HG03378 (cell line): Measurements from ENCODE around the gene INAFM2.

ENCODE experiments used
- ATAC-seq: cut with Tn5 transposase; IDR thresholded peaks from one replicate; pipeline ENCODE4 v1.9.1; 2021; ENCODE audit warnings: mild to moderate bottlenecking, moderate library complexity; ENCODE audit not compliant: unreplicated experiment

INAFM2 gene

DNA sequence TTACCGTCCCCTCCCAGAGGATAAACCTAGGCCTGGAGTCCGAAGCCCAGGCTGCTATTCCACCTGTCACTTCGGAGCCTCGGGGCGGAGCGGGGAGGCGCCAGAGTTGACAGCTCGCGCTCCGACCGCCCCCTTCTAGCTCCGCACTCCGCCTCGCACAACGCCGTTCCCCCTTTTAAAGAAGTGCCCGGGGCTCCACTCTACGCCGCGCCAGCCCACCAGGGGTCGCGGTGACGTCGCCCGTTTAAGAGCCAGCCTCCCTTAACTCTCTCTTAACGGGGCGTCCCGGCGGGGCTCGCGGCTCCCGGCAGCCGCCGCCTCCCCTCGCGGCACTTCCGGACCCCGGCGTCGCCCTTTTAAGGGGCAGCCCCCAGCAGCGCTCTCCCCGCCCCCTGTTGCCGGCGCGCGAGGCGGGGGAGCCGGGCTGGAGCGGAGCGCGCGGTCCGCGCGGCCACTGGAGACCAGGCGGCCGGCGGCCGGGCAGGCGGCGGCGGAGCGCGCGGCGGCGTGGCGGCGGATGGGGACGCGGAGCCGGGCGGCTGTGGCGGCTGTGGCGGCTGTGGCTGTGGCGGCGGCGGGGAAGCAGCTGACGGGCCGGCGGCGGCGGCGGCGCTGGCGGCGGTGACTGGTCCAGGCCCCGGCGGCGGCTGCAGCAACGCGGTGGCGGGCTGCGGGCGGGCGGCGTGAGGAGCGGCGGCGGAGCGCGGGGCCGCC lies at the start of gene INAFM2:
Gene INAFM2, plus strand, starts transcription at position 454 of the 714 bp plus-strand sequence. CDS start 364 bp downstream, outside the sequence.
- peak; percentile 74 for ATAC-seq

DNA sequence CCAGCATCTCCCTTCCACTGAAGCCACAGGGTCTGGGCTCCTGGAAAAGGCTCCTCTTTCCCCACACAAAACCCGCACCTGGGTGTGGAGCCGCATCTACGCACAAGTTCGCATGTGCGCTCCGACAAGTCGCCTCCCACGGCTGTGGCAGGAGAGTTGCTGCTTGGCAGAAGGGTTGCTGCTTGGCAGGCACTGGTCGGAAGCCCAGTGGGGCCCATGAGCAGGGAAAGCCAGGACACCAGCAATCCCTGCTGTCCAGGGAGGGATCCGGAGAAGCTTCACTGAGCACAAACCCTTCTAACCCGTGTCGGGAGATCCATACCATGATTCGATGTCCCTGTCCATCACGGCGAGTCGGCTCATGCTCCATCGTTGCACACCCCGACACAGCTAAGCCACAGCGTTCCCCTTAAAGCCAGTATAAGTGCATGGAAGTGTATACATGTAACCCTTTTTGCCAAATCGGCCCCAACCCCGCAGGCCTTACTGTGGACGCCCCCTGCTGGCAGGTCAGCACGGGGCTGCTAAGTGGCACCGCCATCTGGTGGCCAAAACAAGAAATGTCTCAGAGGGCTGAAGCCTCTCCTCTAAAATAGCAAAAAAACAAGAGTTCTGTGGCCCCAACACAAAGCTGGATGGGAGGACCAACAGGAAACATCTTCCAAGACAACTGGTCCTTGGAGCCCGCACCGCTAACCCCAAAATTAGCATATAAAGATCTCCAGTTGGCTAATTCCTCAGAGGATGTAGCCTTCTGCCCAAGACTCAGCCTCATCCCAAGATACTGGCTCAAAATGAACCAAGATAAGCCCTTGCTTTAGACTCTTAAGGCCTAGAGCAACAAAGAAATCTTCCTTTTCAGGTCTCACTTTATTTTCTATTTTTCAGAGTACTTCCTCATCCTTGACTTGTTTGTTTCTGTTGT lies 48.9 kb upstream of the INAFM2 start:
- peak; percentile 53 for ATAC-seq

DNA sequence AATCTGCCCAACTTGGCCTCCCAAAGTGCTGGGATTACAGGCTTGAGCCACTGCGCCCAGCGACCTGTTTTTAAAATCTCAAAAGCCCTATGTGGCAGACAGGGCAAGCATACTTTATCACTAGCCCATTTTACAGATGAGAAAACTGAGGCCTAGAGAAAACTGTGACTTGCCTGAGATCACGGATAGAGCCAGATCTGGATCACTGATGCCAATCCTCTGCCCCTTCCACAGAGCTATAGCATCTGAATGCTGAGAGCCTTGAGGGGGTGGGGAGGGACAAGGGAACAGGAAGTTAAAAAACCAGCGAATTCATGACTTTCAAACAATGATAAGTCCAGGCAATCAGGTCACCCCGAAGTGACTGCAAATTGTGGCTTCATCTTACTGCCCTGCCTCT lies 48.0 kb upstream of the INAFM2 start:
- no peak for ATAC-seq

DNA sequence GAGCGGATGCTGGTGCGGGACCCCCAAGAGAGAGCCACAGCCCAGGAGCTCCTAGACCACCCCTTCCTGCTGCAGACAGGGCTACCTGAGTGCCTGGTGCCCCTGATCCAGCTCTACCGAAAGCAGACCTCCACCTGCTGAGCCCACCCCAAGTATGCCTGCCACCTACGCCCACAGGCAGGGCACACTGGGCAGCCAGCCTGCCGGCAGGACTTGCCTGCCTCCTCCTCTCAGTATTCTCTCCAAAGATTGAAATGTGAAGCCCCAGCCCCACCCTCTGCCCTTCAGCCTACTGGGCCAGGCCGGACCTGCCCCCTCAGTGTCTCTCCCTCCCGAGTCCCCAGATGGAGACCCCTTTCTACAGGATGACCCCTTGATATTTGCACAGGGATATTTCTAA lies 47.5 kb upstream of the INAFM2 start:
- no peak for ATAC-seq

DNA sequence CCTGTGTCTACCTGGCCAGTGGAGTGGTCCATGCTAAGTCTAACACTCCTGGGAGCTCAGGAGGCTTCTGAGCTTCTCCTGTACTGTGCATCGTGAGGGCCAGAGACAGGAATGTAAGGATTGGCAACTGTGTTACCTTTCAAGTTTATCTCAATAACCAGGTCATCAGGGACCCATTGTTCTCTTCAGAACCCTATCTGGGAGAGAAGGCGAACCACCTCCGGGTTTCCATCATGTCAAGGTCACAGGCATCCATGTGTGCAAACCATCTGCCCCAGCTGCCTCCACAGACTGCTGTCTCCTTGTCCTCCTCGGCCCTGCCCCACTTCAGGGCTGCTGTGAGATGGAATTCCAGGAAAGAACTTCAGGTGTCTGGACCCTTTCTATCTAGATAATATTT lies 46.6 kb upstream of the INAFM2 start:
- no peak for ATAC-seq

DNA sequence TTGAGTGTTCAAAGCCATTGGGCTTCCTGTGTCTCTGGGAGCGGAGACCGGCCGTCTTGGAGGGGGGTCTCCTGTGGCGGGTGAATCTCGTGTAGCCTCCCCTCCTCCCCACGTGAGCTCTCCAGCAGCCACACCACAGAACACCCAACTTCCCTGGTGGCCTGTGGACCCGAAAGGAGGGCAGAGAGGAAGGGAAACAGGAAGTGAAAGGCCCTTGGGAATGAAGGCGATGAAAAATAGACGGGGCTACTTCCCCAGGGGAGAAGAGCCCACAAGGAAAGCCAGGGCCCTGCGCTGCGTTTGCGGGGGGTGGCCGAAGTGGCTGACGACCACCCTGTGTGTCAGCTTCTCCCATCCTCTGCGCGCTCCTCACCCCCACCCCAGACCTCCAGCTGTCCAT lies 46.0 kb upstream of the INAFM2 start:
- no peak for ATAC-seq

DNA sequence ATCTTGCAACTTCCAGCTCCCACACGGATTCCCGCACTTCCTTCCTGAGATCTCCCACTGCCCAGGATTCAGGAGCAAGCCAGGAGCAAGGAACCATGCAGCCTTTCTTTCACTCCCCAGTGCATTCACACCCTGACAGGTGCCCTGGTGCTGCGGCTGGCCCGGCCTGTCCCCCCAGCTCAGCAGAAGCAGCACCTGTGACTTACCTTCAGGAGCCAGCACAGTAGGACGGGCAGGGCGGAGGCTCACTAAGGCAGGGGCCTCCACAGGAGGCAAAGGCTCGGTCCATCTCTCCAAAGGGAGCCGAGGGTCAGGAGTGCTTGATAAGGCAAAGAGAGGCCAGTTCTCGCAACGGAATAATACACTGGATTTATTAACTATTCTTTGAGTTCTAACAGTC lies 45.5 kb upstream of the INAFM2 start:
- no peak for ATAC-seq

DNA sequence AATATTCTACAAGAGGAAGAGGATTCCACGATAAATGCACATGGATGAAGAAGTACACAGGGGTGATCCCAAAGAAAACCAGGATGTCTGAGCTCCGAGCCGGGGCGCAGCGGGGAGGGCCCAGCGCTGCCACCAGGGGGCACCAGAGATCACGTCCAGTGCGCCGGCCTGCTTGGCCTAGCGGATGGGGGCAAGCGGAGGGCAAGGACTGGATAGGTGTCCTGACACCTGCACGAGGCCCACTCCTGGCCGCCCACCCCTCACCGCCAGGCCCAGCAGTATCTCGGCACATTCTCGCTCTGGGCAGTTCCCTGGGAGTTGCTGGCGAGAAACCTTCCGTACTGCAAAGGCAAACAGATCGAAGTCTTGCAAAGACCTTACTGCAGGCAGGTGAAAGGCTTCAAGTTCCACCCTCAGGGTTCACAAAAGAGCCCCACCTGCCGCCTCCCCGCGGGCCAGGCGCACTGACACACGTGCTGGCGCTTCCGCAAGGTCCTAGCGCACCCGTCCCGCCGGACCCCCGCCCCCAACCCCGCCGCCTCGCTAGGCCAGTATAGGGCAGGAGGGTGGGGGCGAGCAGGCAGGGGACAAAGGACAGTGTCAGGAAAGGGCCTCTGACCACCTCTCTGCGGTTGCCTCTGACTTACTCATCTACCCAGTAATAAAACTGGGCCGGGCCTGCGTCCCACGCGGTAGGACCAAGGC lies 43.9 kb upstream of the INAFM2 start:
- no peak for ATAC-seq

DNA sequence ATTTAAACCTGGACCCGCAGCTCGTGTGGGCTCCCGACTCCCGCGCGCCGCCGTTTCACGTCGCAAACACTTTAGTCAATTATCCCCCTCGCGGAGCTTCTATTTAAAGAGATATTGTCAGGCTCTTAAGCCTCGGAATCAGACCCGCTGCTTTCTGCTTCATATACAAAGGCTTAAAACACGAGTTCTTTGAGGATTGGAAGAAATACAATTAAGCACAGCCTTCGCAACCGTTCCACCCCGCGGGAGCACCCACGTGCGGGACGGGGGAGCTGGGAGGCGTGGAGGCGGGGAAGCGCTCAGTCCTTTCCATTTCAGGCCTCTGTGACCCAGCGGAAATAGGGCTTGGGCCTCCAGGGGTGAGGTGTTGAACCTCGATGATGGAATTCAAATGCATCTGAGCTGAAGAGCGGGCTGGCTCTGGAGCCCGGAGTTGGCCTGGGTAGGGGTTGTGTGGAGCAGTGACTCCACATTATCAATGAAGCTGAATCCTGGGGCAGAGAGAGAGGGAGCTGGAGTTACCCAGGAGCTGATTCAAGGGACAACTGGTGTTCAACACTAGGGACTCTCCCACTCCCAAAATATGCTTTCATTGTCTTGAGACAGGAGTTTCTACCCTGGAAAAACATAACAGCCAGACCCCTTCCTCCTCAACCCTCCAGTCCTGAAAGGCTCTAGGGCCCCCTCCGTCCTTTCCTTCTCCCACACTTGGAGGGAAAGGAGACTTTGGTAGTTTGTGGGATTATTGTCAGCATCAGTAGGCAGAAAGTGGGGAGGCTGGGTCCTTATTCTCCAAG lies 43.0 kb upstream of the INAFM2 start:
- ATAC-seq: no peak

DNA sequence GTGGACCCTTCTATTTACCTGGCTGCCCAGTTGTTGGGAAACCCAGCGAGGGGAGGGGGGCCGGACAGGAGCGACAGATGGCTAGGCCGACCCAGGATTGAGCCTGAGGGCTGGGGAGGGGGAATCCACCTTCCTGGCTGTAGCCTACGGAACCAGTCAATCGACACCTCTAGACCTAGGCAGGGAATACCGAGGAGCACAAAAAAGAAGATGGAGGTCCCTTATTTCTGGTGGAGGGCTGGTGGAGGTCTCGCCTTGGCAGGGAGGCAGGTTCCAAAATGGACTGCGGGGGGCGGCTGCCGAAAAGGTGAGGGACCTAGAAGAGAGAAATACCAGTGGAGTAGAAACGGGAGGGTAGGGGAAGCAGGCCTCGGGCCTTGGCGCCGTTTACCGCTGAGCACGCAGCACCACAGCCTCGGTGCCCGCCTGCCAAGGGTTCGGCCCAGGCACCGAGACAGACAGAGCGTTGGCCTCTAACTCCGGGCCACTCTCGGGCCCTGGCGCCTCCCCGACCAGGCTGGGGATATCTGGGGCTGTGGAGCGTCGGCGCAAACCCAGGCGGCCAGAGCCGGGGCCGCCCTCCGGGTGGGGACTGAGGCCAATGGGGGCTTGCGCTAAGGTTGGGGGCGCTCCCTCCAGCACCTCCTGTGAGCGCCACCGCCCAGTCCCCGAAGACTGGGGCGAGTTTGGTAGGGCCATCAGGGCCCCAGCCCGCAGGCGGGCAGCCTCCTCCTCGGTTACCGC lies 42.3 kb upstream of the INAFM2 start:
- ATAC-seq: no peak

DNA sequence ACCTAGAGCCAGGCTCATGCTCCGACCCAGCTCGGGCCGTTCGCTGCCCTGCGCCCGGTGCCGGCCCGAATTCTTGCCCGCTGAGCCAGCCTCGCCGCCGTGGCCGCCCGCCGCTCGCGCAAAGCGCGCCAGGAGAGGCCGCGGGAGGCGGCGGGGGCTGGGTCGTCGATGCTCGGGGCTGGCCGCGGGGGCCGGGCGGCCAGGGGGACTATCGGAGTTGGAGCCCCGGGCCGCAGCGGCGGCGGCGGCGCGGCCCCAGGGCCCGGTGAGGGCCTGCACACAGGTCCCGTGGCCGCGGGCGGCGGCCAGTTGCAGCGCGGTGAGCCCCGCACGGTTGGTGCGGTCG lies 41.7 kb upstream of the INAFM2 start:
- no peak for ATAC-seq

DNA sequence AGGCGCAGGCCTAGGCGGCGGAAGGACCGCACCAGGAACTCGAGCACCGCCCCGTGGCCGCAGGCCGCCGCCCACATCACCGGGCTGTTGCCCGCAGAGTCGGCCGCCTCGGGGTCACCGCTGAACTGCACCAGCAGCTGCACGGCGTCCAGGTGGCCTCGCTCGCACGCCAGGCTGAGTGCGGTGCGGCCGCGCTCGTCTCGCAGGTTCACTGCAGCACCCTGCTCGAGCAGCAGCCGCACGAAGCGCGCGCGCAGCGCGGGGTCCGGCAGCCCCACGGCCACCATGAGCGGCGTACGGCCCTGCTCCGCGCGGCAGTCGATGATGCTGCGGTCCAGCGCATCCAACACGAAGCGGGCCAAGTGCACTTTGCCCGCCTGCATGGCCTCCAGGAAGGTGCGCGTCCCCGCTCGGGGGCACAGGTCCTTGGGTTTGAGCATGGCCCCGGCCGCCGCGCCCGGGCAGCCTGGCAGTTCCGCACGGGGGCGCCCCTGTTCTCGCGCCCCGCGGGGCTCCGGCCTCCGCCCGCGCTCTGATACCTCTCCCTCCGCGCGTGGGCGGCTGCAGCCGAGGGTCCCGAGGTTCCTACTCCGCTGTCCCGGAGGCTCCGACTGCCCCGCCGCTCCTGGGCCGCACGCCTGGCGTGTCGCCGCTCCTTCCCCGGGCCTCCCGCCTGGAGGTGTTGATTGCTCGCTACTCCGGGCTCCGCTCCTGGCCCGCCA lies 41.2 kb upstream of the INAFM2 start:
- no peak for ATAC-seq

DNA sequence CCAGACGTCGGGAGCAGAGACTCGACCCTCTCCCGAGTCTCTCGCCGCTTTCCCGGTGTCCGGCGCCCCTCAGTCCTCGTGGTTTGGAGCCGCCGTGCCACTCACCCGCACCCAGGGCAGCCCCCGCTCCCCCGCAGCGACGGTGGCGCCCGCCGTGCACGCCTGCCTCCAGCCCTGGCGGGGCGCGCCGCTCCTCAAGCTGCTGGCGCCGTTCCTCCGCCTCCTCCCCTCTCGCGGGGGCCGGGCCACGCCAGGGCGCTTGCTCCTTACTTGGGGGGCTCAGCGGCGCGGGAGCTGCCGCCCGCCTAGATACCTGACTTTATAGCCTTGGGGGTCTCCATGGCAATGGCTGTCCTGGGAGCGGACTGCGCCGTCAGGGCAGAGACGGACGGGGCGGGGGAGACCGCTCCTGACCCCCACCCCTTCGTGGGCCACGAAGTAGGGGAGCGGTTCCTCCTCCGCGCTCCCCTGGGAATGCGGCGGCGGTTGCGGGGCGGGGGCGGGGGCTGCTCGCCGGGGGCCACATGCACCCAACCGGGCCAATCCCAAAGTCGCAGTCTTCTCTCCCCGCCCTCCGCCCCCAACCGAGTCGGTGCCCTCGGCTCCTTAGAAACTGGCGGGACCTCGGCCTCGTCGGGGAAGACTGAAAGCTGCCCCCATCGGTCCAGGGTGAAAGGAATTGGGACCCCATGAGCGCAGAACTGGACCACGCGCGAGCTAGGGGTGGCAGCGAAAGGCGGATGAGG lies 40.5 kb upstream of the INAFM2 start, which contains the start of gene ANKRD63:
Gene ANKRD63, minus strand, starts transcription at position 196 of the 746 bp plus-strand sequence. CDS start 478 bp downstream, outside the sequence.
- ATAC-seq: no peak

DNA sequence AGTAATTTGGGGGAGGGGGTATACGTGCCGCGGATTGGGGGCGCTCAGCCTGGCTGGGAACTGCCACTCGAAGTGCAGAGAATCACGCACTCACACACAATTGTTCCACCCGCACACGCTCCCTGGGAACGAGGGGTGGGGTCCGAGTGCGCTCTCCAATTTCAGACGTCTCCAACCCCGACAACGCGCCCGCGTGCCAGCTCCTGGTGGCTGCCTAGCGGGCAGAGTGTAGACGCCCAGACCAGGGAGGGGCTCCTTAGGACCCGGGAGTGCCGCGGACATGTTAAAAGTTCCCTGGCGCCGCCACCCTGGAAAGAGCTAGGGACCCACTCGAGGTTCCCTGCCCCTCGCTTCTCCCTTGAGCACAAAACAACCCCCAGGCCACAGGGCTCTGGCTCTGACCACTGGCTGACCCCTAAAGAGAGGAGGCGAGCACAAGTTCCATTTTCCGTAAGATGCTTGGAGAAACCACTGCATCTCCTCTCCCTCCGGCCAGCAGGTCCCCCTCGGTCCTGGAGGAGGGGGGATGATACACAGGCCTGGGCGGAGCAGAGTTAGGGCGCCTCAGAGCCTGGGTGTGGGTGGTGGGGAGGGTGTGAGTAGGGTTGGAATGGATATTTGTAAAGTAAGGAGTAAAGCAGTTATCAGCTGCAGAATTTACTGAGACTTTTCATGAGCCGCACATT lies 39.7 kb upstream of the INAFM2 start:
- no peak for ATAC-seq

DNA sequence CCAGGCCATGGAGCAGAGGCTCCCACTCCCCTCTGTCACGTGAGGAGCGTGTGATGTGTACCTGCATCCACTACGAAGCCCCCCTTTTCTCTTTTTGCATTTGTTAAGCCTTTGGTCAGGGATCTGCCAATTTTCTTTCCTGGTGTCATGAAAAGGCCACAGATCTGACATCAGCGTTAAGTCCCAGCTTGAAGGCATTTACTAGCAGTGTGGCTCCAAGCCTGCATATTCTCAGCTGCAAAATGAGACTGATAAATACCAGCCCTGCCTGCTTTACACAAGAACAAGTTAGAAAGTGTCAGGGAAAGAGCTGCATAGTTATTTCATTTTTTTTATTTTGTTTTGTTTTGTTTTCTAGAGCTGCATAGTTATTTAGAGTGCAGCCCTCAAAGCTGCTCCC lies 38.3 kb upstream of the INAFM2 start:
- no peak for ATAC-seq

DNA sequence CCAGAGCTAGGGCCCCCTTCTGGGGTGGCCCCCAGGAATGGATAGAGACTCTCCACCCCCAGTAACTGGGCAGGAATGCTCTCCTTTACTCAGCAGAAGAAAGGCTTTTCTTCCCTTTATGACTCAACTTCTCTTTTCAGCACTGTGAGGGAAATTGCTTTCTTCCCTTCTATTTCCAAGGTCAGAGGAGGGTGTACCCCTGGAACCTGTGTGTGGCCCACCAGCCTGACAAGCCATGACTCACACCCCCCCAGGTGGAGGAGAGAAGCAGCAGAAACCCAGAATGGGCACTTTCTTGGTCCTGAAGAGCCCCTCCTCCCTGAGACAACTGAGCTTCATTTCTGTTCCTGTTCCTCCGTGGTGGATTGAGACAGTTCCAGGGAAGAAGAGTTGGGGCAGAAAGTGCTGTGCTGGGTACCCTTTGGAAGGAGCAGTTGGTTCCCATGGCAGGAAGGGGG lies 37.9 kb upstream of the INAFM2 start:
- ATAC-seq: no peak

DNA sequence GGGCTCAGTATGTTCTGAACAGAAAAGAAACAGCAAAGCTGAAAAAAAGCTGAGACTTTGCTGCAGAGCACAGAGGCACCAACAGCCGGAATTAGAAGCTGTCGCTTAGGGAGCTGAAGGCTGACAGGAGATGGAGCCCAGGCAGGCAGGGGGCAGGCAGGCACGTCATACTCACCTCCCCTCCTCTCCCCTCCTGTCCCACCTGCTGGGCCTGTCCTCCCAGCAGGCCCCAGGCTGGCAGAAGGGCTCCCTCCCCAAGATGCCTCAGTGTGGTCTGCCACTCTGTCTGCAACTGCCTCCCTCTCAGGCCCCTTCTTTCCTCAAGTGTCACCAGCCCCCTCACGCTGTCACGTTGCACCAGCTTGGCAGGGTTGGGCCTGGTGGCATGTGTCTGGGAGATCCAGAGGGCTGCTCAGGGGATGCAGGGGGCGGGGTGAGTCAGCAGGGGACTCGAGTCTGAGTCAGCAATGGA lies 37.4 kb upstream of the INAFM2 start:
- ATAC-seq: no peak

DNA sequence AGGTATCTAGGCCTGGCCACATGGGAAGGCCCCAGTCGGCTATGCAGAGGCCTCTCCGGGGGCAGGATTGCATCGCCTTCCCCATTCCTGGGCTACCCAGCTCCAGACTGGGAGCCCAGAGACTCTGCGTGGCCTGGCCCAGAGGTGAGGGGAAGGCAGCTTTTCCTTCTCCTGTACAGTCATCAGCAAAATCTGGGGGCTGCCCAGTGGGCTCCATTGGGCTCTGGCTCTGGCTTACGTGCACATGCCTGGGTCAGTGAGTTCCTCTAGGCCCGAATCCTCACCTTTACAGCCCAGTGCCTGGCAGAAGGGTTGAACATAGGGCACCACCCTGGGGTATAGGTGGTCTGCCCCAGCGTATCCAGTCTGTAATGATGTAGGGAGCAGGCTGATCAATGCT lies 36.7 kb upstream of the INAFM2 start:
- ATAC-seq: no peak
